Neutrophil (primary cell): ENCODE measurements around the gene MAST4.

Source experiments
- H3K27ac ChIP-seq: fragments of 200-600 bp; sonication (generic); 2 replicates; pipeline ENCODE4 v1.5.1; 2016; ENCODE audit warnings: mild to moderate bottlenecking, moderate library complexity
- H3K27me3 ChIP-seq: fragments of 200-600 bp; sonication (generic); 2 replicates; pipeline ENCODE4 v1.6.0; 2016; ENCODE audit warnings: mild to moderate bottlenecking
- H3K36me3 ChIP-seq: fragments of 200-600 bp; sonication (generic); 2 replicates; pipeline ENCODE4 v1.5.1; 2017
- H3K4me1 ChIP-seq, 2 experiments: fragments of 200-600 bp in 1 of 2; sonication (generic) in 1 of 2; 1 replicate in 1 of 2; 2 replicates in 1 of 2; pipeline versions ENCODE4 v1.5.1 to v1.6.1; 2013 to 2016; ENCODE audit warnings: low read depth in 1 of 2, low read length in 1 of 2, mild to moderate bottlenecking in 1 of 2, moderate library complexity in 1 of 2; ENCODE audit not compliant: control insufficient read depth in 1 of 2, insufficient read depth in 1 of 2
- H3K4me3 ChIP-seq, 2 experiments: fragments of 200-600 bp in 1 of 2; sonication (generic) in 1 of 2; 1 replicate in 1 of 2; 2 replicates in 1 of 2; pipeline ENCODE4 v1.5.1; 2013 to 2016; ENCODE audit warnings: low read depth in 1 of 2, low read length in 1 of 2, mild to moderate bottlenecking in 1 of 2, moderate library complexity in 1 of 2
- H3K9me3 ChIP-seq: fragments of 200-600 bp; sonication (generic); 2 replicates; pipeline ENCODE4 v1.5.1; 2016
- TF ChIP-seq, protein P1 (sequence below): fragments of 200-600 bp; sonication (generic); IDR thresholded peaks from 2 replicates; pipeline ENCODE4 v1.5.1; 2016; ENCODE audit warnings: antibody characterized with exemption

The MAST4 gene

DNA sequence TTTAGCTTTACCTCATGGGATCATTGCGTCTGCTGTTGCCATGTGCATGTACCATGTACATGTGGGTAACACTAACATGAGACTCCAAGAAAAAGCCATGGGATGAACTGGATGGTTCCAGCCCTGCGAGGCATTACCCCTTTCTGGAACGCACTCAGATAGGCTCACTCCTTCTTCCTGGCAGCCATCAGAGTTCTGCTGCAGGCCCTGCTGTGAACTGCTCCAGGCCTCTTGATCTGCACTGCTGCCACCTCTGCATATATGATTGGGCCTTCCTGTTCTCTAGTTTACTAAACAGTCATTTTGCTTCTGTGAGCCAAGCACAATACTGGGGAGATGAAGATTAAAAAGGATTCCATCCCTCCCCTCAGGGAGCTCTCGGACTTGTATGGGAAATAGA lies 379.9 kb downstream of the MAST4 start:
- no peak overlapping the region for H3K4me3 ChIP-seq
- H3K27me3 ChIP-seq: no peaks in the 10 kb centered on the region
- no peaks in the 10 kb centered on the region for H3K4me1 ChIP-seq
- H3K27ac ChIP-seq: no peak overlapping the region
- H3K36me3 ChIP-seq: no peaks in the 10 kb centered on the region
- H3K9me3 ChIP-seq: no peaks in the 10 kb centered on the region
- TF ChIP-seq, protein P1, sequence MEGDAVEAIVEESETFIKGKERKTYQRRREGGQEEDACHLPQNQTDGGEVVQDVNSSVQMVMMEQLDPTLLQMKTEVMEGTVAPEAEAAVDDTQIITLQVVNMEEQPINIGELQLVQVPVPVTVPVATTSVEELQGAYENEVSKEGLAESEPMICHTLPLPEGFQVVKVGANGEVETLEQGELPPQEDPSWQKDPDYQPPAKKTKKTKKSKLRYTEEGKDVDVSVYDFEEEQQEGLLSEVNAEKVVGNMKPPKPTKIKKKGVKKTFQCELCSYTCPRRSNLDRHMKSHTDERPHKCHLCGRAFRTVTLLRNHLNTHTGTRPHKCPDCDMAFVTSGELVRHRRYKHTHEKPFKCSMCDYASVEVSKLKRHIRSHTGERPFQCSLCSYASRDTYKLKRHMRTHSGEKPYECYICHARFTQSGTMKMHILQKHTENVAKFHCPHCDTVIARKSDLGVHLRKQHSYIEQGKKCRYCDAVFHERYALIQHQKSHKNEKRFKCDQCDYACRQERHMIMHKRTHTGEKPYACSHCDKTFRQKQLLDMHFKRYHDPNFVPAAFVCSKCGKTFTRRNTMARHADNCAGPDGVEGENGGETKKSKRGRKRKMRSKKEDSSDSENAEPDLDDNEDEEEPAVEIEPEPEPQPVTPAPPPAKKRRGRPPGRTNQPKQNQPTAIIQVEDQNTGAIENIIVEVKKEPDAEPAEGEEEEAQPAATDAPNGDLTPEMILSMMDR: no peak

DNA sequence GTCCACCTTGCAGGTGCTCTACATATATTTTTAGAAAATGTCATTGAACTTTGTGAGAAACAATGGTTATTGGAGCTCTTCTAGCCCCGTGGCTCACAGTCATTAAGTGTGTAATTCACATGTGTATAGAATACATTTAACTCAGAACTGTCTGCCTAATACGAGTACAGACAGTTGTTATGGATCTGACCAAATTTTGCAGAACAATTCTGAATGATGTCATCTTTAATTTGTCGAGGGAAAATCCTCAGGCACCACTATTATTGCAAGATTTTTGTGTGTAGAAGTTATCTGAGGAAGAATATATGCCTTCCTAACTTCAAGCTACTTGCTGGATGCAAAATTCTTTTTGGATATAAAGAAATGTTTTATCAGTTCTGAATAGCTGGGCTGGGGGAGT lies 383.5 kb downstream of the MAST4 start:
- TF ChIP-seq, protein P1: no peak
- Histone ChIP-seq H3K9me3 (no peaks in the 10 kb centered on the region), H3K27me3 (no peaks in the 10 kb centered on the region), H3K27ac (no peak overlapping the region), H3K4me1 (no peaks in the 10 kb centered on the region), H3K36me3 (no peaks in the 10 kb centered on the region), H3K4me3 (no peak overlapping the region)

DNA sequence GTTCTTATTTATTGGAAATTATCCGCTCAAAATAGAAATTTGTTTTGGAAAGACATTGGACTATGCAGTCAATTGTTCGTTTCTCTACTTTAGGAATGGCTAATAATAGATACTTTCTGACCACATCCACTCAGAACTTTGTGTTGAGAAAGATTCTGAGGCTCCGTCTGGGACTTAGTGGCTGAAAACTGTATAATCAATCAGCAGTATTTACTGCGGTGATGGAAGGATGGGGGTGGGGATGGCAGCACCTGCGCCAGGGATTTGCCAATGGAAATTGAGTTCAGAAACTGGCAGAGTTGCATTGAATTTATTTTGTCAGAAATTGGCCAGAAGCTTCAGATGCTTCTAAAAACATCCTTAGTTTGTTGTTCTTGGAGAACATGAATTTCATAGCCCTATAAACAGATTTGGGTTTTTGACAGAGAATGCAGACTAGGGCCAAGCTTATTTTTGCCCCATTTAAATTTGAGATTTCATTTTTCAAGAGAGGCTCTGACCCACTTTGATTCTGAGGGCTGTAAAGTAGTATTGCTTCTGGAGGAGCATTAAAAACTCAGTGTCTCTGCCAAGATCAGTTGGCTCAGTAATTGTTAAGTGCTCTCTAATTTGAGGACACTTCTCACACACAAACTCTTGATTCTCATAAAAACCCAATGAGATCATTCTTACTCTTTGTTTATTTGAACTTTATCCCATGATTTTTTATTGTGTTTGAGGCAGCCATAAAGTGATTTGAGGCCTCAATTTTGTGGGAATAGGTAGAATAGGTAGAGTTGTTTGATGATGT lies 385.3 kb downstream of the MAST4 start:
- Histone ChIP-seq H3K9me3 (no peaks in the 10 kb centered on the region), H3K27ac (no peak overlapping the region), H3K4me3 (no peak overlapping the region), H3K36me3 (no peaks in the 10 kb centered on the region), H3K4me1 (no peaks in the 10 kb centered on the region), H3K27me3 (no peaks in the 10 kb centered on the region)
- TF ChIP-seq, protein P1: no peak

DNA sequence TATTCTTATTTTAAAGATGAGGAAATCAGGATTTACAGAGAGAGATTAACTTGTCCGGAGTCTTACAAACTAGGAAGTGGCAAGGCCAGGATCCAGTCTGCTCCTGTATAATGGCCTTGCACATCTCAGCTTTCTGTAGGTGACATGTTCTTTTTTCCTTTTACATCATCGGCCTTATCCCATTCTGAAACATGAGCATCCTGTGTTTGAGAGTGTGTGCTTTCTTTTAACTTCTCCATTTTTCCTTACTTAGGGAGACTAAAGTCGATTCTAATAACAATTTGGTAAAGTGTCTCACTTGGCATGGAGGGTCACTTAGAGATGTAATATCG lies 385.8 kb downstream of the MAST4 start:
- TF ChIP-seq, protein P1: no peak
- Histone ChIP-seq H3K27ac (no peak overlapping the region), H3K9me3 (no peaks in the 10 kb centered on the region), H3K27me3 (no peaks in the 10 kb centered on the region), H3K4me1 (no peaks in the 10 kb centered on the region), H3K36me3 (no peaks in the 10 kb centered on the region), H3K4me3 (no peak overlapping the region)

DNA sequence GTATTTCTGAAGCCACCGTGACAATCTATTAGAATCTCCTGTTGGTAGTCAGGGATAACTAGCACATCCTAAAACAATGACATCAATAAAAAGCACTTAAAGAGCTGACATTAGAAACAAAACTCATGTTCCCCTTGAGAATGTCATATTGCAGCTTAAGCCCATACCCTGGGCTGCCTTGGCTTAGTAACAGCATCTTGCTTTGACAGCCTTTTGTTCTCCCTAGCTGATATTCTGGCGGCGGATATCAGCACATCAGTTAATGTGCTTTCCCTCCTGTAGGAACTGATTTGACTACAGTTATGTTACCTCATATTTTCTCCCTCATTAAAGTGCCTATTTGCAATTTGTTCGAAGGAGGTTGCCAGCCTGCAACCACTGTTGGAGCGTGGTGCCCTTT lies 386.3 kb downstream of the MAST4 start:
- Histone ChIP-seq H3K4me1 (no peaks in the 10 kb centered on the region), H3K36me3 (no peaks in the 10 kb centered on the region), H3K9me3 (no peaks in the 10 kb centered on the region), H3K4me3 (no peak overlapping the region), H3K27me3 (no peaks in the 10 kb centered on the region), H3K27ac (no peak overlapping the region)
- TF ChIP-seq, protein P1: no peak
